ENCODE measurements around the gene CDYL. TPM values are rescaled to one million over a fixed set of nuclear protein-coding genes. Genes with fewer than 3 reads are reported as not detected.

Gene CDYL
- total RNA-seq, 1 experiment from 2014 or later = 32.0 TPM

DNA sequence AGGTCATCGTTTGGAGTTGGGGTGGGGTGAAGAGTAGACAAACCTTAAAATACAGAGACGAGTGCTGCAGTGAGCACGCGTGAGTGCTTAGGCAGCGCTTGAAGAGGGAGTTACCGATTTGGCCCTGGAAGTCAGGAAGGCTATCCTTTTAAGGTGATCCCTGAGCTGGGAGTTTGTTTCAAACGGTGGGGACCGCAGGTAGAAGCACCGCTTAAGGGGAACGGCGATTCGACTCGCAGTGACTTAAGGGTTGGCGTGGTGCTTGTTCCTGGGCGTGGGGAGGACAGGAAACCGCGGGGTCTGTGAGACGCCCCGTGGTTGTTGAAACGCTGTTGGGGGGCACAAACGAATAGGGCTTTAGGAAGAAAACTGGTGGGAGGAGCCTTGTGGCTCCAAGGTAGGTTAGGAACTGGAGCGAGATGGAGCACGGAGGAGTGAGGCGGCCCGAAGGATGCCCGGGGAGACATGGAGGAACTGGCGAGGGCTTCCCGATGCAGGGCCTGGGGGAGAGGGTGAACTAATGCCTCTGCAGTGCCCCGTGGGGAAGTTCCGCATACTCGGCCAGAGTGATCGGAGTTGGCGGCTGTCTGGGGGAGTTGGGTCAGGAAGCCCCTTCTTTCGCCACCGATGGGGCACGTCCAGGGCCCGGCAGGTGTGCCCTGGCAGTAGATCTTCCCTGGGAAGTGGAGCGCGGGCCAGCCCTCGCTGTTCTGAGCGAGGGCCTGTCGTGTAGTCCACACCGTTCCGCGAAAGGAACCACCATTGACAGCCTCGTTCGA is 1.3 kb upstream of the CDYL start:
- DNase-seq (ENCODE audit: low spot score) = no peak

GRCh38 chr6:4775494-4776130 is 592 bp upstream of the CDYL start:
- DNase-seq (ENCODE audit: low spot score) = no peak

DNA sequence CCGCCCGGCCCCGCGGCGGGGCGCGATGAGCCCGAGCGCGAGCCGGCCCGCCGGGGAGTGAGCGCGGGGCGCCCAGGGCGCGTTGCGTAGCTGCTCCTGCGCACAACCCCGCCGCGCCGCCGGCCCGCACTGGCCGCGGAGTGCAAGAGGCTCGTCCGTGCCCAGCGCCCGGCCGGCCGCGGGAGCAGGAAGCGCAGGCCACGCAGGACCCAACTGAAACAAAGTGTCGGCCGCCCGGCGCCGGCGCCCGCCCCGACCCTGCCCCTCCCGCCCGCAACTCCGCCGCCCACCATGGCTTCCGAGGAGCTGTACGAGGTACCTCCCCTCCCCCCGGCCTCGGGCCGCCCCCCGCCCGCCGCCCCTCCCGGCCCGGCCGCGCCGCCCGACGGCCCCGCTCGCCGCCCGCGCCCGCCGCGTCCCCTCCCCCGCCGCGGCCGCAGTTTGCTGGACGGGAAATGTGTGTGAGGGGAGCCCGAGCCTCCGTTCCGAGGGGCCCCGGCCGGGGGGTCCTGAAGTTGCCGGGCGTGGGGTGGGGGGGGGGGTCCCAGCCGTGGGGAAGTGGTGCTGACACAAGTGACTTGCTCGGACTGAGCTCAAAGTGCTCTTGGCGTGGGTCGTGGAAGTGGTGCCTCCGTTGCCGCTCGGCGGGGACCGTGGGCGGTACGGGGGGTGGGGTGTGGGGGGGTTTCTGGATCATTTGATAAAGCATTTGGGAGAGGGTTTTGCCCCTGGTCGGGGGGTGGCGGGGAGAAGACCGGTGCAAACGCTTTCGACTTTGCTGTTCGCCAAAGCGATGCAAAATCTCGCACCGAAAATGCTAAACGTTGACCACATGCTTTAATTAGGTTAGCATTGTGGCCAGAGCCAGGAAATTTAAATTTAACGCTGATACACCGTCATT is 539 bp downstream of the CDYL start:
- DNase-seq (ENCODE audit: low spot score) = peak; percentile 37

GRCh38 chr6:4777394-4777935 is 1.3 kb downstream of the CDYL start:
- peak; percentile 10 for DNase-seq (ENCODE audit: low spot score)

DNA sequence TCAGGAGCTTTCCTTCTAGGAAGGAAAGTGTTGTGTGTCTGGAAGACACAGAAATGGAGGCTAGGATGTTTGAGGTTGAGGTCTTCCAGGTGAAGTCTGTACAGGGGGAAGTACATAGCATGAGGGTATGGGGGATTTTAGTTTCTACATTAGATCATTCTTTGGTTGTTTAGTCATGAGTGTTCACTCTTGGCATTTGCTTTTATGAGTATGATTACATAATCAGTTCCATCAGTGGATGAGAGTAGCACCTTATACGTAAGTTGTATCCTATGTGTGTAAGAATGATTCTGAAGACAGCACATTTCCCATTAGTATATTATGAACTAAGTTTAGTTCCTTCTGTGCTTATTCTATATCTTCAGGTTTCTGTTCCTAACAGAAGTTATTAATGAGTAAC is 1.9 kb downstream of the CDYL start:
- peak; percentile 18 for DNase-seq (ENCODE audit: low spot score)

- peak; percentile 48 for DNase-seq (ENCODE audit: low spot score)
These were observed 4.2 kb downstream of the CDYL start for GRCh38 chr6:4780360-4780812.

DNA sequence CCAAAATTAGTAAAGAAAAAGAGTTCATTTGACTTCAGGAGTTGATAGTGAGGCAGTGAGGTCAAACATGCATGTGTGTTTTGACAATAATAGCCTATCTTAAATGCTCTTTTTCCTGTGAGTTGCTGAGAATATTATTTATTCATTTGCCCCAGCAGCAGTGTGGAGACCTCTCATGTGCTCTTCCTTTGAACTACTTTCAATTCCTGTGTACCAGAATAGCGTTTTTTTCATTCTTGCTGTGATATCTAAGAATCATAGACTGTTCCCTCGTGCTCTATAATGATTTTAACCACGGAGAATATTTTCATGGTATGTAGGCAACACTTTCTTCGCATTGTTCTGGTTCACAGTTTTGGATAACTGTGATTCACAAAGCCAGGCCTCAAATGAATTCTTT is 5.2 kb downstream of the CDYL start:
- no peak for DNase-seq (ENCODE audit: low spot score)

DNA sequence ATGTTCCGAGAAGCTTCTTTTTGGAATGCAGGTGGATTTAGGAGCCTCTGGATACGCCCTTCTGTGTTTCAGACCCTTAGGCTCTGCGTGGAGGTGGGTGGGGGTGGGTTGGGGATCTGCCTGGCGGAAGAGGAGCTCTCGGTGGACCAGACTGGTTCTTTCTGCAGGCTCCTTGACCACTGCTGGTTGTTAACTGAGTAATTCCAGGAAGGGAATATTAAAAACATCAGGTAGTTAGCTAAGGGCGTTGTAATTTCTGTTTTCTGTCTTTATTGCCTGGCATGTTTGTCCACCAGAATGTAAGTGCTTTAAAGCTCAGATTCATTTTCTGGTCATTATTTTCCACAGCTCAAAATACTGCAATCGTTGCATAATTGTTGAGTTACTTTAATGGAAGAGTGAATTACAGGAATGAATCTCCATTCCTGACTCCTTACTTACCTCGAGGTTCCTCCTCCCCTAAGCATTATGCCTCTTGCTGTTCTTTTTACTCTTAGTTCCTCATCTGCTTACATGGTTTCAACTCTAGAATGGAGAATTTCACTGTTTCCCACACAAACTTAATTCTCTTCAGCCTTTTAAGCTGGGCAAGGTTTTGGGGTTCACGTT is 5.9 kb downstream of the CDYL start:
- no peak for DNase-seq (ENCODE audit: low spot score)

GRCh38 chr6:4786996-4787395 is 10.8 kb downstream of the CDYL start:
- DNase-seq (ENCODE audit: low spot score) = no peak

- no peak for DNase-seq (ENCODE audit: low spot score)
These were observed 12.3 kb downstream of the CDYL start for GRCh38 chr6:4788482-4788881.

DNA sequence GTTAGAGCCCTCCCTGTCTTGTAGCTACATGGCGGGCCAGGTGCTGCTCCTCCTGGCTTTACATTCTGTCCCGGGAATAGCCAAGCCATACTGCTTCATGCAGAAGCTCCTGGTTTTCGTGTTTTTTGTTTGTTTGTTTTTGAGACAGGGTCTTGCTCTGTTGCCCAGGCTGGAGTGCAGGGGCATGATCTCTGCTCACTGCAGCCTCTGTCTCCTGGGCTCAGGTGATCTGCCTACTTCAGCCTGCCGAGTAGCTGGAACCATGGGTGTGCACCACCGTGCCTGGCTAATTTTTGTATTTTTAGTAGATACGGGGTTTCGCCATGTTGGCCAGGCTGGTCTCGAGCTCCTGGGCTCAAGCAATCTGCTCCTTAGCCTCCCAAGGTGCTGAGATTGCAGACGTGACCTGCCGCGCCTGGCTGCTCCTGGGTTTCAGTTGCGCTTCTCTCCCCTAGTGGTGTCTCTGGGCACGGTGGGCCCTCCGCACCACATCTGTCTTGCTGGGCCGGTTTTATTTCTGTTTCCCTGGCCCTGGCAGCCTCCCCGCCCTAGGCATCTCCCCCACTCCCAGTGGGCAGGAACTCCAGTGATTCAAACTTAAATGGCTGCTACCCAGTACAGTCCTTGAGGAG is 12.9 kb downstream of the CDYL start:
- DNase-seq (ENCODE audit: low spot score) = no peak

DNA sequence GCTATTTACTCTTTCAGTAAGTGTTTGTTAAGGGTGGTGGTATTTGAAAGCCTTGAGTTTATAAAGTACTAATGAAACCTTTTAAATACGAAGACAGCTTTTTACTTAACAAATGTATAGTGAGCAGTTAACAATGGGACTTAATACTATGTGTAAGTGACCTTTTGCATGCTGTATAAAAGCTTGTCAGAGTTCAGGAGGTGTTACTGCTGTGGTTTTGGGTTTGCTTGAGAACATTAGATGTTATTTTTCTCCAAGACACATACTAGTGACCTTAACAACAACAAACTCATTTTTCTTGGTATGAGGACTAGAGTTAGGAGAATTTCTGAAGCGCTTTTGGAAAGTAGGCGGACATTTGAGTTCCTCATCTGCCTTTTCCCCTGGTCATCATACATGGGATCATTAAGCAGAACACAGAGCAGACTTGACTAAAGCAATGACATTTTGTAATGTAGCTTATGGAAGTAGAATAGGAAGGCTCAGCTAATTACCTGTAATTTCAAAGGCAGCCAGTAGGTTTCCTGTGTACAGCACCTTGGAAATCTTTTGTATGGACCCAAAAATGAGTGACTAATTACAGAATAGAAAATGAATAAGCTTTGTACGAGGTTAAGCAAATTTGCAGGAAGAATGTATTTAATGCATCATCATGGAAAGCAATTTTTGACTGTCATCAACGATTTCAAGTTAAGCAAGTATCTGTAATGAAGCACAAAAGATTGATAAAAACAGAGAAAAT is 14.1 kb downstream of the CDYL start:
- DNase-seq (ENCODE audit: low spot score) = no peak

DNA sequence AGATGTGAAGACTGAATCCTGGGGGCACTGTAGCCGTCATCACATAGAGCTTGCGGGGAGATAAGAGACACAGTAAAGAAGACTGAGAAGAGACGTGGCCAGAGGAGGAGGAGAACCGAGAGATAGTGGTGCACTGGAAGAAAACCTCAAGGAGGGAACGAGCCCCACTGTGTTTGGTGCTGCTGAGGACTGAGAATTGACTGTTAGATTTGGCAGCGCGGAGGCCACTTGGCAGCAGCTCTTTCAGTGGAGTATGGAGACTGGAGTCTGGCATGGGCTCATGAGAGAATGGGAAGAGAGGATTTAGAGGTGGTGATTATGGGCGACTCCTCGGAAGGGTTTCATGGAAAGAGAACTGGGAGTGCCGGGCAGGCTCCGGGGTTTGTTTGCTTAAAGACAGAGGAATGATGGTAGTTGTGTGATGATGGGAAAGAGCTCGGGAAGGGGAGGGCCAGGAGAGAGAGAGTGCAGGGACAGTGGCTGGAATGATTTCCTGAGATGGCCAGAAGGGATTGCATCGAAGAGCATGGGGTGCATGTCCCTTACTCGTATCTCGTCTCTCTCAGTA is 18.0 kb downstream of the CDYL start:
- DNase-seq (ENCODE audit: low spot score) = no peak

- no peak for DNase-seq (ENCODE audit: low spot score)
These were observed 21.4 kb downstream of the CDYL start for GRCh38 chr6:4797587-4797986.

DNA sequence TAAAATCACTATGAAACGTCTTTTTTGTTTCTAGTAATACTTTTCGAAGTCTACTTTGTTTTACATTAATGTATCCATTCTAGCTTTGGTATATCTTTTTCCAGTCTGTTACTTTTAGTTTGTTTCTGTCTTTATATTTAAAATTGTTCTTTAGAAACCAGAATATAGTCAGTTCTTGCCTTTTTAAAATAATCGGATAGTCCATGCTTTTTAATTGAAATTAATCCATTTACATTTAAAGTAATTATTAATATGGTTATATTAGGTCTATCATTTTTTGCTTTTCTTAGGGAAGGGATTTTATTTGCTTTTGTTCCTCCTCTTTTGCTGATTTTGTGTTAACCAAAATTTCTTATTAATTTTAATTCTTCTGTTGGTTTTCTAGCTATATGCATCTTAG is 23.7 kb downstream of the CDYL start:
- DNase-seq (ENCODE audit: low spot score) = no peak

DNA sequence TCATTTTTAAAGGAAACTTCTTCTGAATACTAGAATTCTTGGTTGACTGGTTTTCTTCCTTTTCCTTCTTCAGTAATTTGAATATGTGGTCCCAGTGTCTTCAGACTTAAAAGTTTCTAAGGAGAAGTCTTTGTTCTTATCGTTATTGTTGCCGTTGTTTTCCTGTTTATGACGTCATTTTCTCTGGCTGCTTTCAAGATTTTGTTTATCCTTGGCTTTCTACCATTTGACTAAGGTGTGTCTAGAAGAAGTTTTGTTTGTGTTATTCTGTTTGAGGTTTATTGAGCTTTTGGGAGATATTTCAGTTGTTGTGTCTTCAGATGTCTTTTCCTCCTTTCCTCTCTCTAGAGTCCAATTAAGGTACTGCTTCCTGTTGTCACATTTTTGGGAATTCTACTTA is 24.5 kb downstream of the CDYL start:
- no peak for DNase-seq (ENCODE audit: low spot score)

- DNase-seq (ENCODE audit: low spot score) = no peak
These were observed 25.4 kb downstream of the CDYL start for GRCh38 chr6:4801491-4802110.

DNA sequence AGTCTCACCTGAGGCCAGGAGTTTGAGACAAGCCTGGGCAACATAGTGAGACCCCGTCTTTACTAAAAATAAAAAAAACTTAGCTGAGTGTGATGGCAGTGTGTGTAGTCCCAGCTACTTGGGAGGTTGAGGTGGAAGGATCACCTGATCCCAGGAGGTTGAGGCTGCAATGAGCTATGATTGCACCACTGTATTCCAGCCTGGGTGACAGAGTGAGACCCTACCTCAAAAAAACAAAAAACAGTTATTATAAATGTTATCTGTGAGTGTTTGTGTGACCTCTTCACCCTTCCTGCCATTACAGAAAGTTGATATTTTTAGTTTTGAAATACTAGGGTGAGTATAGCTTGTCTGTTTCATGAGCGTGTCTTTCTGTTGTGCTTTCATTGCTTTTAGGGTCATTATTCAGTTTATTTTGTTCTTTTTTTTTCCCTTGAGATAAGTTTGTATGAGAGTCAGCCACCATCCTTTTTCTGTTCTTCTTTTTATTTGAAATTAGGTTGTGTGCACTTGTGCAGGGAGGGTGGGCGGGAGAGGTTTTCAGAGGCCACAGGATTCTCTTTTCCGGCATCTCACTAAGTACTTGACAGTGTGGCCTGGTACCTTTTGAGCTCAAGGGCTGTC is 26.2 kb downstream of the CDYL start:
- DNase-seq (ENCODE audit: low spot score) = no peak

- no peak for DNase-seq (ENCODE audit: low spot score)
These were observed 27.1 kb downstream of the CDYL start for GRCh38 chr6:4803343-4803744.
